Ascending aorta (tissue), 2 donors: ENCODE results near the gene FOXL2. TPM values are rescaled to one million over a fixed set of nuclear protein-coding genes. Genes with fewer than 3 reads are reported as not detected.

Experiments
- DNase-seq, 2 donors: peaks; one replicate each; pipeline ENCODE4 v3.0.0-alpha.2; 2019; ENCODE audit warnings: low spot score in 2 of 2
- H3K27ac ChIP-seq, 2 donors: fragments of 200-600 bp; sonication (generic); one replicate each; pipeline ENCODE4 v1.5.1; 2016 to 2017; ENCODE audit warnings: mild to moderate bottlenecking in 1 of 2
- H3K27me3 ChIP-seq: fragments of 200-600 bp; sonication (generic); one replicate; pipeline ENCODE4 v1.5.1; 2017
- H3K36me3 ChIP-seq, 2 donors: fragments of 200-600 bp; sonication (generic); one replicate each; pipeline ENCODE4 v1.5.1; 2016
- H3K4me1 ChIP-seq, 2 donors: fragments of 200-600 bp; sonication (generic); one replicate each; pipeline ENCODE4 v1.5.1; 2016 to 2017; ENCODE audit warnings: mild to moderate bottlenecking in 1 of 2
- H3K4me3 ChIP-seq, 2 donors: fragments of 200-600 bp; sonication (generic); one replicate each; pipeline ENCODE4 v1.5.1; 2016 to 2017; ENCODE audit warnings: mild to moderate bottlenecking in 1 of 2
- H3K9me3 ChIP-seq, 2 donors: fragments of 200-600 bp; sonication (generic); one replicate each; pipeline ENCODE4 v1.5.1; 2016
- CTCF ChIP-seq, 3 experiments: fragments of 200-600 bp in 2 of 3; fragments of 450-650 bp in 1 of 3; sonication (generic) in 2 of 3; IDR thresholded peaks; one replicate each; pipeline ENCODE4 v1.5.1; 2016 to 2019; ENCODE audit warnings: antibody characterized with exemption in 3 of 3, mild to moderate bottlenecking in 1 of 3, moderate library complexity in 1 of 3
- intact Hi-C: fragments of 100-400 bp; cut with DNase I; formaldehyde crosslinking; loops from one replicate; pipeline ENCODE4 v1.15.1; 2023
- total RNA-seq: library from RNA; depleted of rRNA; stranded (reverse); fragments of >200 nt; gene quantifications from one replicate; pipeline ENCODE4 v1.1.0, GENCODE V29; 2016

The FOXL2 gene
- not detected for total RNA-seq

GRCh38 chr3:138946663-138947494, at the start of gene FOXL2, which contains the start of gene FOXL2NB:
Gene FOXL2, minus strand, starts transcription at chr3:138947137. Its CDS starts 415 bp downstream, at chr3:138946722.
Gene FOXL2NB, plus strand, starts transcription at chr3:138947217. Its CDS starts 148 bp downstream, at chr3:138947365.
- TF ChIP-seq CTCF (IDR thresholded peaks at IDR 0.05) = no peak
- H3K27ac ChIP-seq = no peak within 1 kb of the TSS
- H3K36me3 ChIP-seq = no peaks in the 10 kb centered on the region
- H3K4me3 ChIP-seq = peak within 1 kb of the TSS; percentile 50 to 69
- H3K27me3 ChIP-seq = peaks cover 42% of the 10 kb centered on the region
- intact Hi-C loops = no loop called here
- peaks cover 22 to 26% of the 10 kb centered on the region in 2 donors for H3K4me1 ChIP-seq
- no peaks in the 10 kb centered on the region for H3K9me3 ChIP-seq
- DNase-seq = no peak

GRCh38 chr3:138995706-138996105, 48.8 kb upstream of the FOXL2 start:
- TF ChIP-seq CTCF (IDR thresholded peaks at IDR 0.05) = no peak
- H3K4me1 ChIP-seq = no peaks in the 10 kb centered on the region
- H3K27ac ChIP-seq = no peak overlapping the region
- no peak for DNase-seq
- H3K4me3 ChIP-seq = no peak overlapping the region
- H3K27me3 ChIP-seq = no peaks in the 10 kb centered on the region
- no peaks in the 10 kb centered on the region for H3K9me3 ChIP-seq
- intact Hi-C loops = no loop called here
- no peaks in the 10 kb centered on the region for H3K36me3 ChIP-seq

GRCh38 chr3:138987181-138987580, 40.2 kb upstream of the FOXL2 start:
- H3K9me3 ChIP-seq = no peaks in the 10 kb centered on the region
- TF ChIP-seq CTCF (IDR thresholded peaks at IDR 0.05) = no peak
- no peaks in the 10 kb centered on the region for H3K36me3 ChIP-seq
- H3K27me3 ChIP-seq = no peaks in the 10 kb centered on the region
- DNase-seq = no peak
- intact Hi-C loops = no loop called here
- no peaks in the 10 kb centered on the region for H3K4me1 ChIP-seq
- no peak overlapping the region for H3K27ac ChIP-seq
- no peak overlapping the region for H3K4me3 ChIP-seq

GRCh38 chr3:138985932-138986331, 39.0 kb upstream of the FOXL2 start:
- H3K4me1 ChIP-seq = no peaks in the 10 kb centered on the region
- no peak for DNase-seq
- no peaks in the 10 kb centered on the region for H3K27me3 ChIP-seq
- H3K9me3 ChIP-seq = no peaks in the 10 kb centered on the region
- intact Hi-C loops = no loop called here
- TF ChIP-seq CTCF (IDR thresholded peaks at IDR 0.05) = no peak
- no peak overlapping the region for H3K4me3 ChIP-seq
- H3K36me3 ChIP-seq = no peaks in the 10 kb centered on the region
- no peak overlapping the region for H3K27ac ChIP-seq

- Histone ChIP-seq H3K36me3 (no peaks in the 10 kb centered on the region), H3K27me3 (no peaks in the 10 kb centered on the region), H3K27ac (no peak overlapping the region), H3K9me3 (no peaks in the 10 kb centered on the region), H3K4me1 (no peaks in the 10 kb centered on the region), H3K4me3 (no peak overlapping the region)
- TF ChIP-seq CTCF (IDR thresholded peaks at IDR 0.05) = no peak
- DNase-seq = no peak
- intact Hi-C loops = no loop called here
Measured at GRCh38 chr3:138984816-138985215, 37.9 kb upstream of the FOXL2 start.
